HCT116 (cell line): Measurements from ENCODE around the gene CD63. TPM values are rescaled to one million over a fixed set of nuclear protein-coding genes. Genes with fewer than 3 reads are reported as not detected.

Experiments
- ATAC-seq: fragments of 200-7000 bp; cut with Tn5 transposase; 2 replicates; pipeline ENCODE4 v1.9.1; 2020; ENCODE audit warnings: mild to moderate bottlenecking, moderate library complexity
- BruUV-seq: library from RNA; stranded (reverse); fragments of 400-500 nt; replicated peaks from 2 replicates; lab custom pipeline; 2021; lab: Mats Ljungman, UMichigan
- CTCF ChIA-PET: fragments of 300-600 bp; sonication (Branson Sonifier 250); formaldehyde crosslinking; loops from one replicate; lab custom pipeline; 2021; ENCODE audit warnings: antibody characterized with exemption; lab: Charles Lee
- POLR2A ChIA-PET: fragments of 300-600, 350-600 bp; sonication (Branson Sonifier 250); formaldehyde crosslinking; loops from one replicate; lab custom pipeline; 2021; ENCODE audit warnings: antibody characterized with exemption; lab: Charles Lee
- RAD21 ChIA-PET, 2 experiments: fragments of 300-600 bp; sonication (Branson Sonifier 250); formaldehyde crosslinking; loops; one replicate each; lab custom pipeline; 2023; ENCODE audit warnings: low total read pairs in 2 of 2; ENCODE audit not compliant: uncharacterized antibody in 2 of 2, unreplicated experiment in 2 of 2, low non-redundant PET in 1 of 2; lab: Charles Lee
- DNase-seq: peaks from one replicate; pipeline ENCODE4 v3.0.0-alpha.2; 2010; ENCODE audit warnings: low read depth, low spot score
- H2AFZ ChIP-seq: fragments of 200-600 bp; shearing (Covaris generic), sonication (generic); 2 replicates; pipeline ENCODE4 v1.6.1; 2017; ENCODE audit warnings: low read depth, mixed run types, mixed read lengths, antibody characterized with exemption, low read length; ENCODE audit not compliant: poor library complexity, severe bottlenecking
- H3K27ac ChIP-seq: 2 replicates; pipeline ENCODE4 v1.5.1; 2012; ENCODE audit warnings: low read depth, low read length
- H3K27me3 ChIP-seq: fragments of 200-600 bp; sonication (generic); 2 replicates; pipeline ENCODE4 v1.6.1; 2016; ENCODE audit warnings: mixed run types, low read length, mixed read lengths; ENCODE audit not compliant: insufficient read depth
- H3K36me3 ChIP-seq, 2 experiments: fragments of 200-500 bp in 1 of 2; fragments of 200-600 bp in 1 of 2; sonication (Bioruptor generic) in 1 of 2; sonication (generic) in 1 of 2; 2 replicates each; pipeline versions ENCODE4 v1.5.1 to v1.6.1; 2014 to 2016; ENCODE audit warnings: low read length in 2 of 2, inconsistent platforms in 1 of 2, mixed read lengths in 1 of 2, mixed run types in 1 of 2; ENCODE audit not compliant: insufficient read depth in 2 of 2, control insufficient read depth in 1 of 2
- H3K4me1 ChIP-seq, 2 experiments: fragments of 200-600 bp in 1 of 2; sonication (generic) in 1 of 2; 2 replicates each; pipeline versions ENCODE4 v1.5.1 to v1.6.1; 2012 to 2017; ENCODE audit warnings: low read length in 2 of 2, inconsistent platforms in 1 of 2, mild to moderate bottlenecking in 1 of 2, mixed read lengths in 1 of 2, mixed run types in 1 of 2, moderate library complexity in 1 of 2; ENCODE audit not compliant: insufficient read depth in 2 of 2, control insufficient read depth in 1 of 2
- H3K4me2 ChIP-seq: fragments of 200-600 bp; sonication (generic); 2 replicates; pipeline ENCODE4 v1.6.1; 2017; ENCODE audit warnings: mixed run types, low read length, mixed read lengths
- H3K4me3 ChIP-seq, 2 experiments: fragments of 200-600 bp in 1 of 2; sonication (generic) in 1 of 2; replicated peaks in 1 of 2; 2 replicates each; pipeline ENCODE4 v1.5.1; 2011 to 2016; ENCODE audit warnings: low read length in 2 of 2, control low read depth in 1 of 2, low read depth in 1 of 2, mild to moderate bottlenecking in 1 of 2, mixed read lengths in 1 of 2, mixed run types in 1 of 2
- H3K79me2 ChIP-seq: fragments of 200-600 bp; sonication (generic); 2 replicates; pipeline ENCODE4 v1.6.1; 2017; ENCODE audit warnings: mild to moderate bottlenecking, mixed run types, low read length, moderate library complexity, mixed read lengths; ENCODE audit not compliant: insufficient read depth
- H3K9ac ChIP-seq: fragments of 200-600 bp; sonication (generic); 2 replicates; pipeline ENCODE4 v1.6.1; 2016; ENCODE audit warnings: low read length, mixed read lengths
- H3K9me2 ChIP-seq: fragments of 200-600 bp; sonication (generic), shearing (Covaris generic); 2 replicates; pipeline ENCODE4 v1.6.1; 2017; ENCODE audit warnings: mixed run types, mild to moderate bottlenecking, moderate library complexity; ENCODE audit not compliant: insufficient read depth
- H3K9me3 ChIP-seq, 2 experiments: fragments of 200-500 bp in 1 of 2; fragments of 200-600 bp in 1 of 2; sonication (Bioruptor generic) in 1 of 2; sonication (generic) in 1 of 2; 2 replicates each; pipeline ENCODE4 v1.6.1; 2014 to 2017; ENCODE audit warnings: low read length in 2 of 2, mixed read lengths in 2 of 2, inconsistent platforms in 1 of 2, low read depth in 1 of 2, mild to moderate bottlenecking in 1 of 2, mixed run types in 1 of 2, moderate library complexity in 1 of 2; ENCODE audit not compliant: control insufficient read depth in 1 of 2, insufficient read depth in 1 of 2
- H4K20me1 ChIP-seq: fragments of 200-600 bp; sonication (generic), shearing (Covaris generic); 2 replicates; pipeline ENCODE4 v1.6.1; 2017; ENCODE audit warnings: mixed run types, mild to moderate bottlenecking, moderate library complexity; ENCODE audit not compliant: insufficient read depth
- ATF3 ChIP-seq: IDR thresholded peaks from 2 replicates; pipeline ENCODE4 v1.6.1; 2012
- MAX ChIP-seq: IDR thresholded peaks from 2 replicates; pipeline ENCODE4 v1.6.1; 2012
- POLR2A ChIP-seq: IDR thresholded peaks from 2 replicates; pipeline ENCODE4 v1.7.0; 2011; ENCODE audit warnings: borderline replicate concordance; ENCODE audit not compliant: insufficient read depth, insufficient read length; ENCODE audit errors: extremely low read depth
- RAD21 ChIP-seq: IDR thresholded peaks from 2 replicates; pipeline ENCODE4 v1.6.1; 2012; ENCODE audit warnings: low read depth, mild to moderate bottlenecking
- REST ChIP-seq: IDR thresholded peaks from 2 replicates; pipeline ENCODE4 v1.6.1; 2012; ENCODE audit warnings: low read depth
- YY1 ChIP-seq: IDR thresholded peaks from 2 replicates; pipeline ENCODE4 v1.6.1; 2011; ENCODE audit warnings: low read length, low read depth, moderate library complexity, mild to moderate bottlenecking; ENCODE audit not compliant: insufficient replicate concordance; ENCODE audit errors: extremely low read depth
- ZBTB33 ChIP-seq: IDR thresholded peaks from 2 replicates; pipeline ENCODE4 v1.6.1; 2011; ENCODE audit warnings: mild to moderate bottlenecking, low read length, moderate library complexity; ENCODE audit not compliant: insufficient replicate concordance; ENCODE audit errors: extremely low read depth
- ZNF274 ChIP-seq: fragments of 200-500 bp; sonication (Bioruptor generic); IDR thresholded peaks from 2 replicates; pipeline ENCODE4 v1.6.1; 2014; ENCODE audit warnings: mild to moderate bottlenecking, low read depth, low read length, inconsistent platforms
- intact Hi-C: fragments of 100-400 bp; cut with micrococcal nuclease; formaldehyde crosslinking; loops from 2 replicates; pipeline ENCODE4 v1.10.0; 2022
- total RNA-seq: library from RNA; stranded (reverse); gene quantifications from one replicate; pipeline ENCODE4 v1.2.1, GENCODE V29; 2021; ENCODE audit not compliant: unreplicated experiment

CD63 gene
- total RNA-seq, 1 experiment from 2014 or later: 355 TPM

- no peak for TF ChIP-seq ZBTB33
These were observed 32.7 kb downstream of the CD63 start (continued) for GRCh38 chr12:55696141-55696540.

GRCh38 chr12:55695349-55695748 lies 33.5 kb downstream of the CD63 start:
- intact Hi-C loops: no loop called here
- DNase-seq: no peak
- H3K36me3 ChIP-seq: no peaks in the 10 kb centered on the region
- H2AFZ ChIP-seq: no peak overlapping the region
- no peaks in the 10 kb centered on the region for H3K9me3 ChIP-seq
- TF ChIP-seq ATF3 (no peak), RAD21 (no peak), REST (no peak), POLR2A (no peak), MAX (no peak), YY1 (no peak), ZBTB33 (no peak), ZNF274 (no peak)
- TF ChIP-seq, all 23 proteins: peak for 0
- Histone ChIP-seq H3K4me2 (no peak overlapping the region), H3K4me3 (no peak overlapping the region), H3K9ac (no peak overlapping the region), H3K27ac (no peak overlapping the region), H3K4me1 (no peaks in the 10 kb centered on the region), H3K9me2 (no peaks in the 10 kb centered on the region), H3K79me2 (no peaks in the 10 kb centered on the region), H4K20me1 (no peaks in the 10 kb centered on the region), H3K27me3 (no peaks in the 10 kb centered on the region)
- ChIA-PET CTCF (no interaction called here), RAD21 (no interaction called here), POLR2A (no interaction called here)
- BruUV-seq: no TSS peak
- ATAC-seq: no peak
